ENCODE measurements around the gene NPL. TPM values are rescaled to one million over a fixed set of nuclear protein-coding genes. Genes with fewer than 3 reads are reported as not detected.

NPL gene
- total RNA-seq, 1 donor = 13.9 TPM

DNA sequence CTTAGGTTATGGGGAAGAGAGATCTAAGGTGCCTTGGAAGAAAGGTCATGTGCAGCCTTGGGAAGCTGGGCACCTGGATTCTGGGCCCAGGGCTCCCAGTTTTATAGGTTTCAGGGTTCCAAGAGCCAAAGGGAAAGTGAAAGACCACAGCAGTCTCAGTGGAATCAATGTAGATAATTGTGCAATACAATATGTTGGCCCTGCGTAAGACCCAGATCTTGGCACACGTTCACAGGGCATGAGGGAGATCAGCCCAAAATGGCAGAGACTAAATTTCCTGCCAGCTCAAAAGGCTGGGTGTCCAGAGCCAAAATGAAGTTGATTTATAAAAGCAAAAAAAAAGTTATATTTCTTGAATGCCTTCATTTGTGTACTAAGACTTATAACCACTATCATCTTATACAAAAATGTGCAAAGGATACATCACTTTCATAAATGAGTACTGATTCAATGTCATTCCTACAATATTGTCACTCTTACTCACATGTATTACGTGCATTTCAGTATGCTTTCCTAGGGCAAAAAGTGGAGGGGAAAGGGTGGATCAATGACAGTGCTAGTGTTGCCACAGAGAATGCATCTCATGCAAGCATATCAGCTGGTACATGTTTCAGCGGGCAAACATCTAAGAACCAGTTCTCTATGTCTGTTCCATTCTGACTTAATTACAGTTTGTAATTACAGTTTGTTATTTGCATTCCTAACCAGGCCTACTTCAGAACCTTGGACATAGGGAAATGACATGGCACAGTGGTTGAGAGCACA is 22.5 kb upstream of the NPL start:
- Histone ChIP-seq H3K9me3 (ENCODE audit: low read depth, low read length) (no peaks in the 10 kb centered on the region), H3K4me3 (ENCODE audit: low read length) (no peak overlapping the region), H3K4me1 (ENCODE audit: insufficient read depth, low read length) (no peaks in the 10 kb centered on the region), H3K27me3 (ENCODE audit: insufficient read depth, low read length) (no peaks in the 10 kb centered on the region)

DNA sequence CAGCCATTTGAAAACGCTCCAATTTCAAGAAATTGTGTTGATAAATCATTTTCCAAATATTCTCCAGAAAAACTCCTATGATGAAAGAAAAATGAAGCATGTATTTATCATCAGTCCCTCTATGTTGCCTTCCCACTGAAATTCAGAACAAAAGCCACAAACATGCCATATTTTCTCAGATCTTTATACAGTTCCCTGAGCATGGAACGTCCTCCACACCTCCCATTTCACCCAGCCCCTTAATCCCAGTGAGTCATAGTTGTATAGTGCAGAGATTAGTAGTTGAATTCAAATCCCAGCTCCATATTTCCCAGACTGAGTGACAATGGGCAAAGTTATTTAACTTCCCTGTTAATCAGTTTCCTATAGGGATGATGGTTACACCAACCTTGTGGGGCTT is 20.6 kb upstream of the NPL start:
- Histone ChIP-seq H3K4me1 (ENCODE audit: insufficient read depth, low read length) (no peaks in the 10 kb centered on the region), H3K4me3 (ENCODE audit: low read length) (no peak overlapping the region), H3K9me3 (ENCODE audit: low read depth, low read length) (no peaks in the 10 kb centered on the region), H3K27me3 (ENCODE audit: insufficient read depth, low read length) (peaks cover 2% of the 10 kb centered on the region)

DNA sequence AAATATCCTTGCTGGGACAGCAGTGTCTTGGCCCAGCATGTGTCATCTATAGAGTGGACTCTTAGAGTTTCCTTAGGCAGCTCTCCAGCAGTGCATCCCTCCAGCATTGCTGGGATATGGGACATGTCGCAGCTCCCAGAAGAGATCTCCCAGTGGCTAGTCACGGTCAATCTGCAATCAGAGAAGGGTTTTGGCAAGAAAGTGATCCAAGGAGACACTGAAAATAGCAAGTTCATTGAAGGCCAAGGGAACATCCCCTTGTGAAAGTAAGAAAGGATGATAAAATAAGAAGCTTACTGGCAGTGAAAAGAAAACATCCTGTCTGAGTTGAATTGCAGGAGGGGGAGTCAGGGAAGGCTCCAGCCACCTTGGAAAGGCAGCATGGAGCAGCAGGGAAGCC is 19.3 kb upstream of the NPL start:
- Histone ChIP-seq H3K27me3 (ENCODE audit: insufficient read depth, low read length) (peaks cover 2% of the 10 kb centered on the region), H3K4me3 (ENCODE audit: low read length) (no peak overlapping the region), H3K9me3 (ENCODE audit: low read depth, low read length) (no peaks in the 10 kb centered on the region), H3K4me1 (ENCODE audit: insufficient read depth, low read length) (no peaks in the 10 kb centered on the region)

DNA sequence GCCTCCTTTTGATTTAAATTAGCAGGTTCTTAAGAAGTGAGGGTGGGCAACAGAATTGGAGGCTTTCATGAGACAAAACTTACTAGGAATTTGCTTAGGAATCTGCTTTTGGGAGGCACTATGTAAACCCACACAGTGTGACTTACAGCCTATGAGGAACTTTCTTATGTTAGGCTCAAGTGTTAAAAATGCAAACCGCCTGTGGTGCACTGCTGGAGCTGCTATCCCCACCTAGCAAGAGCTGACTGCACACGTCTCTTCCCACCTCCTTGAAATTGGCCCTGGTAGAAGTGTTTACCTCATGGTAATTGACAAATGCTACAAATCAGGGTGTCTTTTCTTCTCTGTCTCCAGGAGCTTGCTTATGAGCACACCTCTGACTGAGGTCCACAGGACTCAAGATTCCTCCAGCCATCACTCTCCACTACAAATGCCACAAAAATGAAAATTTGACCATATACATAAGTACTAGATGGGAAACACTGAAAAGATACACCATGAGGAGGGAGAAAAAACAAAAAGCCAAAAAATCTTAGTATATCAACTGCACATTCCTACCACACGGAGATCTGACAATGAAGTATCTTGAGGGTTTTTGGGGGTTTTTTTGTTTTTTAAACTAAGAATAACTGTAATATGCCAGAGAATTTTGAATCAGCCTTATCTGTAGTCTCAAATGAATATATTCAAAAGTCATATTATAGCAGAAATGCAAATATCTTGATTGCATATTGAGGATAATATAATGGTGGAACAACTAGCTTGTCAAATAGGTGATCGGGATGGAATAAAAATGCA is 18.2 kb upstream of the NPL start:
- peaks cover 2% of the 10 kb centered on the region for H3K27me3 ChIP-seq (ENCODE audit: insufficient read depth, low read length)
- no peaks in the 10 kb centered on the region for H3K9me3 ChIP-seq (ENCODE audit: low read depth, low read length)
- no peaks in the 10 kb centered on the region for H3K4me1 ChIP-seq (ENCODE audit: insufficient read depth, low read length)
- no peak overlapping the region for H3K4me3 ChIP-seq (ENCODE audit: low read length)

DNA sequence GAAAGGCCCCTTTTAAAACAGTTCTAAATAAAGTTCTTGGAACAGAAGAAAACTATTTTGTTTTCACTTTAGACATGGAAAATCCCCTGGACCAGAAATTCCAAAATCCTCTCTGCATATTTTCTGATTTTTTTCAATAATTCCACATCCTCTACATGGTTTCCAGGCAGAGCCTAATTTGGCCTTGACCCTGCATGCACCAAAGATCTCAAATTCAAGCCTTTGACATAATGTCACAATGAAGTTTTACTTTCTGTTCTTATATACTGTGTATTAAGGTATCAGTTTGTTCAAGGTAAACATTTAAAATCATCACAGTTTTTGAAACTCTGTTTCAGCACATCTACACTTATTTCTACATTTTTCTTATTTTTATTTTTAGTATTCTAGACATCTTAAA is 12.2 kb upstream of the NPL start:
- peaks cover 2% of the 10 kb centered on the region for H3K27me3 ChIP-seq (ENCODE audit: insufficient read depth, low read length)
- no peaks in the 10 kb centered on the region for H3K9me3 ChIP-seq (ENCODE audit: low read depth, low read length)
- no peak overlapping the region for H3K4me3 ChIP-seq (ENCODE audit: low read length)
- no peaks in the 10 kb centered on the region for H3K4me1 ChIP-seq (ENCODE audit: insufficient read depth, low read length)

DNA sequence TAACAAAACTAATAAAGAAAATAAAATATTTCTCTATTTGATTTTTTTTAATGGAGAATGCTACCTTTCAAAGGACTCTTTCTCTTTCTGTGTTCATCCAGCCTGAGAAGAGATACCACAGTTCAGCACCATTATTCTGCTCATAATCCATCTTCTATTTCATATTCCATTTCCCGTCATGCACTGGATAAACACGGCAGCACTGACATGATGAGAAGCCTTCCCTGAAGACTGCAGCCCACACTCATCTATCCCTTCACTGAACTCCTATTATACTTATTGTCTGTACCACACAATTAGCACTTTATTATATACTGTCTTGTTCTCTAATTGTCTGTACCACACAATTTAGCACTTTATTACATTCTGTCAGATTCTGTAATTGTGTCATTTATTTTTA is 10.7 kb upstream of the NPL start:
- Histone ChIP-seq H3K27me3 (ENCODE audit: insufficient read depth, low read length) (no peaks in the 10 kb centered on the region), H3K9me3 (ENCODE audit: low read depth, low read length) (no peaks in the 10 kb centered on the region), H3K4me3 (ENCODE audit: low read length) (no peak overlapping the region), H3K4me1 (ENCODE audit: insufficient read depth, low read length) (no peaks in the 10 kb centered on the region)

DNA sequence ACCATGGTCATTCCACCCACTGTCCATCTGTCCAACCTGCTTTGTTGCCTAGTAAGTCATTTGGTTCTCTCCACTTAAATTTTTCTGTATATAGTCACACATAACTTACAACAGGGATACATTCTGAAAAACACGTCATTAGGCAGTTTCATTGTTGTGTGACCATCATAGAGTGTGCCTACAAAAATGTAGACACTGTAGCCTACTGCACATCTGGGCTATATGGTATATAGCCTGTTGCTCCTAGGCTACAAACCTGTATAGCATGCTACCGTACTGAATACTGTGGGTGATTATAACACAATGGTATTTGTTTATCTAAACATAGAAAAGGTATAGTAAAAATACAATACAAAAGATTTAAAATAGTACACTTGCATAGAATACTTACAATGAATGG is 10.0 kb upstream of the NPL start:
- H3K27me3 ChIP-seq (ENCODE audit: insufficient read depth, low read length) = no peaks in the 10 kb centered on the region
- H3K4me3 ChIP-seq (ENCODE audit: low read length) = no peak overlapping the region
- H3K4me1 ChIP-seq (ENCODE audit: insufficient read depth, low read length) = no peaks in the 10 kb centered on the region
- no peaks in the 10 kb centered on the region for H3K9me3 ChIP-seq (ENCODE audit: low read depth, low read length)

DNA sequence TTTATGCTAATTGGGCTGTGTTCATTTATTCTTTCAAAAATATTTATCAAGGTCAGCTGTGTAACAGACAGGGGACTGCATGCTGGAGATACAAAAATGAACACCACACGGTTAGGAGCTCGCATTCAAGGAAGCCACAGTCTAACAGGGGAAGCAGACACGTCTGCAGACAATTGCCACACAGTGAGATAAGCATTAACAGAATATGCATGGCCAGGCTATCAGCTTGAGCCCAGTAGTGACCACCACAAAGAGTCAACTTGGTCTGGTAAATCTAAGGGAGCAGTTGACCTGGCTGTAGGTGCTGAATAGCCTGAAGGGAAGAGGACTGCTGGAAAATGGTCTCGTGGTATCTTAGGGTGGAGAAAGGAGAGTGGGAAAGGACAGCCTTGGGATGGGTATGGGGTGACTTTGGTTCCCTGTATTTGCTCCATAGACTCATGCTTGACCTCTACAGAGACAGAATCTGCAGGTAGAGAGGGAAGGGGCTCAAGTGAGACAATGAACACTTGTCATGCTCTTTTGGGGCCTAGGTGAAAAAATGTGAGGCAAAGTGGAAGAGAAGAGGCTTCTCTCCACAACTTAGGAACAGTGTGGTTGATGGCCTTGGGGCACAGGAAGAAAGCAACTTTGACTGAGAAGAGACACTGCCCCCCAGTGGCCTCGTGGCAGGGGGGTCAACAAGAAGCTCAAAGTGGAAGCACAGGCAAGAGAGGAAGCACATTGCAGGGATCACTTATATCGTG is 7.6 kb upstream of the NPL start:
- Histone ChIP-seq H3K4me1 (ENCODE audit: insufficient read depth, low read length) (no peaks in the 10 kb centered on the region), H3K4me3 (ENCODE audit: low read length) (no peak overlapping the region)

DNA sequence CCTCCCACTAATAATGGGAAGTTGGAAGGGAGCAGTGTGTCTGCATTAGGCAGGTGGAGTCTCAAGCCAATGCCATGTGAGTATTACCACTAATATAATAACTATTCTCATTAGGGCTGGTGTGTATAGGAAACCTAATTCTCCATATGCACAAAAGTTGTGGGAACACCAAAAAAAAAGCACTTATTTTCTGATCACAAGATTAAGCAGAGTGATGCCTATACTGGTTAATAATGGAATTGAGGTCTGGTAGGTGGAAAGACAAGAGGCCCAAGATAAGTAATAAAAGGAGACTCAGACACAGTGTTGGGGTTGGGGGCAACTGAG is 7.0 kb upstream of the NPL start:
- no peaks in the 10 kb centered on the region for H3K4me1 ChIP-seq (ENCODE audit: insufficient read depth, low read length)
- no peaks in the 10 kb centered on the region for H3K9me3 ChIP-seq (ENCODE audit: low read depth, low read length)
- no peak overlapping the region for H3K4me3 ChIP-seq (ENCODE audit: low read length)
- H3K27me3 ChIP-seq (ENCODE audit: insufficient read depth, low read length) = no peaks in the 10 kb centered on the region

More for the DNA sequence above, 7.6 kb upstream of the NPL start:
- no peaks in the 10 kb centered on the region for H3K27me3 ChIP-seq (ENCODE audit: insufficient read depth, low read length)
- H3K9me3 ChIP-seq (ENCODE audit: low read depth, low read length) = no peaks in the 10 kb centered on the region

DNA sequence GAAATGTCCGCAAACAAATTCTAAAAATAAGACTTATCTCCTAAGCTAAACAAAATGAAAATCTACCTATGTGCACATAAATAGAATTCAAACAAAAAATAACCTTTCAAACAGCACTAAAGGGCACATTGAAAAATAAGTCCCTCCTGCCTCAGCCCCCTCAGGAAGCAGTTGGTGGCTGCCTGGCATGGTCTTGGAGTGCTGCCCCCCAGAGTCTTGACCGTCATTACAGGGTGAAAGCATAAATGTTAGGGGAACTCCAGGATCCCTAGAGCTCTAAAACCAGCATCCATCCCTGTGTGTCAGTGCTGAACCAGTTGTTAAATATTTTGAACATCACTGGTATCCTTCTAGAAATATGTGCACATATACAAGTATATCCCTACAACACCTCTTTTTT is 6.5 kb upstream of the NPL start:
- no peaks in the 10 kb centered on the region for H3K4me1 ChIP-seq (ENCODE audit: insufficient read depth, low read length)
- no peak overlapping the region for H3K4me3 ChIP-seq (ENCODE audit: low read length)
- H3K27me3 ChIP-seq (ENCODE audit: insufficient read depth, low read length) = no peaks in the 10 kb centered on the region
- H3K9me3 ChIP-seq (ENCODE audit: low read depth, low read length) = no peaks in the 10 kb centered on the region

DNA sequence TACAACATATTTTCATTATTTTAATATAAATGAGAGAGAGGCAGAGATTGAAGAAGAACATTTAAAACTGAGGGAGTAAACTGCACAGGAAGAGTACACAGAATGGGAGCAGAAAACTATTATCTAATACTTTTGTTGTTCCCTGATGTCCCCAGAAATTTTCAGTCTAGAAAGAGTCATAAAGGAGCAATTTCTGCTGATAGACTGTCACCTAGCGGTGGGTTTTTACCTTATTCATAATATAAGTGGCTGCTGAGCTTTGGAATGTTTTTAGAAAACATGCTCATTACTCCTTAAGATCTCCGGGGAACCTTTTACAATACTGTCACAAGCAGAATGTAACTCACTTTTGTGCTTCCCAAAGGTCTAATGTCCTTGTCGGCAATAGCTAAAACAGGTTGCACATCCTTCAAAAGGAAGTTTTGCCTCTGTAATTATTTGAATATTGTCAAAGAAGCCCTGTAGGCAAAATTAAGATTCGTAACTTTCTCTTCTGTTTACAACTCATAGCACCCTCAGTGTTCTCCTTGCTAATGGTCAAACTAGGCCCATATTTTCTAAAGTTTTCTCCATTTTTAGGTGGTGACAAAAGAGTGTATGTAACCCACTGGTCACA is 4.9 kb upstream of the NPL start:
- H3K4me1 ChIP-seq (ENCODE audit: insufficient read depth, low read length) = peaks cover 5% of the 10 kb centered on the region
- H3K27me3 ChIP-seq (ENCODE audit: insufficient read depth, low read length) = no peaks in the 10 kb centered on the region
- no peak overlapping the region for H3K4me3 ChIP-seq (ENCODE audit: low read length)
- H3K9me3 ChIP-seq (ENCODE audit: low read depth, low read length) = no peaks in the 10 kb centered on the region

DNA sequence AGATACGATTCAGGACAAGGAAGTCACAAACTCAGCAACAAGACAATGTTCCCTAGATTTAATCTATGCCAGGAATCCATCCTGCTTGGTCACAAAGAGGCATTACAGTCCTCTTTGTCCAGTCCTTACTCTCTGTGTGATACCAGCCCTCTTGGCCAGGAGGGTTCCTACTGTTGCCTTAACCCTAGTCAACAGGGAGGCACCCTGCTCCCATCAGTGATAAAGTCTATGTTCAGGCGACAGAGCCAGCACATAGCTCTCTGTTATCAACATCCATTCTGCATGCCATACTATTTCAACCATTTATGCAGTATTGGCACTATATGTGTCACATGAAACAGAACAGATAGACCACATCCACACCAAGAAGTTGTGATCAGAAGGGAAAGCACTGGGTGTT is 4.4 kb upstream of the NPL start:
- no peaks in the 10 kb centered on the region for H3K9me3 ChIP-seq (ENCODE audit: low read depth, low read length)
- H3K4me3 ChIP-seq (ENCODE audit: low read length) = no peak overlapping the region
- no peaks in the 10 kb centered on the region for H3K27me3 ChIP-seq (ENCODE audit: insufficient read depth, low read length)
- H3K4me1 ChIP-seq (ENCODE audit: insufficient read depth, low read length) = peaks cover 10% of the 10 kb centered on the region

DNA sequence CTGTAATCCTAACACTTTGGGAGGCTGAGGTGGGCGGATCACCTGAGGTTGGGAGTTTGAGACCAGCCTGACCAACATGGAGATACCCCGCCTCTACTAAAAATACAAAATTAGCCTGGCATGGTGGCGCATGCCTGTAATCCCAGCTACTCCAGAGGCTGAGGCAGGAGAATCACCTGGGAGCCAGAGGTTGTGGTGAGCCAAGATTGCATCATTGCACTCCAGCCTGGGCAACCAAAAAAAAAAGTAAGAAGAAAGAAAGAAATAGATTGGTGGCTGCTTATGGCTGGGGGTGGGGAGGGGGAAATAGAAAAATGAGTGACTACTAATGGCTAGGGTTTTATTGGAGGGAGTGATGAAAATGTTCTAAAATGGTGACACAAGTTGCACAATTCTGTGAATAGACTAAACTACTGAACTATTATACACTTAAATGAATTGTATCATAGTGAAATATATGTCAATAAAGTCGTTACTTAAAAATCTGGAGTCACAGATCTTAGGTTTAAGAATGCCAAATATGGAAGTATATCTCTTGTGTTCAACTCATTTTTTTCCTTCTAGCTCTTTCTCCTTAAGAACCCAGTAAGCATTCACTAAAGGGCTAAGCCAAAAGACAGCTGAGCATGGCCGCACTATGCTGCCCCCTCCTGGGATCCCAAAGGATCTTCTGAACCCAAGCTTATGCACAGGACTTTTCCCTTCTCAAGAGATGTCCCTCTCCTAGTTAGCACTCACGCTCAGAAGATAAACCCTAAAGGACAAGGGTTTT is 3.2 kb upstream of the NPL start:
- H3K4me1 ChIP-seq (ENCODE audit: insufficient read depth, low read length) = peaks cover 19% of the 10 kb centered on the region
- H3K4me3 ChIP-seq (ENCODE audit: low read length) = no peak overlapping the region
- no peaks in the 10 kb centered on the region for H3K27me3 ChIP-seq (ENCODE audit: insufficient read depth, low read length)
- no peaks in the 10 kb centered on the region for H3K9me3 ChIP-seq (ENCODE audit: low read depth, low read length)

DNA sequence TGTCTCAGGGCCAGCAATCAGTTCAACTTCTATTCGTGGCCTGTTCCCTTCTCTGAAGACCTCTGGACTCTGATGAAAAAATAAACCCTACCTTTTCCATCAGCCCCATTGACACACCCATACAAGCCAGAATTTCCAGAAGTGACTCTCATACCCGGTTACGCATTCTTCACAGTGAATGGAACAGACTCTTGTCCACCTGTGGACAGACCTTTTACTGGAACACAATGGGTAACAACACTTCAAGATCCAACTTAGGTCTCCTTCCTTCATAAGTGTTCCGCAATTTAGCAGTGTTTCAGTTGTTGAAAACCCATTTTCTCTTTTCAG is 2.6 kb upstream of the NPL start:
- Histone ChIP-seq H3K27me3 (ENCODE audit: insufficient read depth, low read length) (no peaks in the 10 kb centered on the region), H3K9me3 (ENCODE audit: low read depth, low read length) (no peaks in the 10 kb centered on the region), H3K4me3 (ENCODE audit: low read length) (no peak overlapping the region), H3K4me1 (ENCODE audit: insufficient read depth, low read length) (peaks cover 21% of the 10 kb centered on the region)
